ENCODE results near the gene NBAS. TPM values are rescaled to one million over a fixed set of nuclear protein-coding genes. Genes with fewer than 3 reads are reported as not detected.
"Not testable (repeated sequence)": the region's sequence is repeated elsewhere in the genome, so short reads cannot be mapped to it uniquely, and the experiment has no call there.

Gene NBAS
- total RNA-seq, 1 experiment from 2014 or later = 28.9 TPM

- CTCF ChIA-PET = no interaction called here
- Histone ChIP-seq H3K9me2 (ENCODE audit: insufficient read depth) (no peaks in the 10 kb centered on the region), H4K20me1 (ENCODE audit: insufficient read depth) (no peaks in the 10 kb centered on the region), H3K4me1 (replicated peaks; ENCODE audit: insufficient read depth) (no peaks in the 10 kb centered on the region; the same call in 1 of the 2 replicates), H3K79me2 (ENCODE audit: low read depth) (no peaks in the 10 kb centered on the region), H3K4me2 (no peak overlapping the region), H3K27ac (no peak overlapping the region), H3K9me3 (ENCODE audit: insufficient read depth, low read depth) (no peaks in the 10 kb centered on the region), H2AFZ (no peak overlapping the region), H3K27me3 (ENCODE audit: insufficient read depth, low read depth) (no peaks in the 10 kb centered on the region), H3F3A (ENCODE audit: insufficient read depth, low read depth) (no peaks in the 10 kb centered on the region), H3K4me3 (no peak overlapping the region), H3K36me3 (ENCODE audit: low read depth) (peaks cover 10% of the 10 kb centered on the region; the same call in 1 of the 2 replicates)
- DNase-seq = no peak
- intact Hi-C loops (cut with micrococcal nuclease; ENCODE audit: unreplicated experiment) = no loop called here
- TF ChIP-seq EZH2 (IDR thresholded peaks at IDR 0.05; ENCODE audit: low read depth) (no peak), CTCF (conservative IDR thresholded peaks at IDR 0.05) (no peak)
- BruUV-seq (replicated peaks) = no TSS peak
- POLR2A ChIA-PET (ENCODE audit: unreplicated experiment) = no interaction called here
Observed at GRCh38 chr2:15504882-15505663, 56.1 kb downstream of the NBAS start.

DNA sequence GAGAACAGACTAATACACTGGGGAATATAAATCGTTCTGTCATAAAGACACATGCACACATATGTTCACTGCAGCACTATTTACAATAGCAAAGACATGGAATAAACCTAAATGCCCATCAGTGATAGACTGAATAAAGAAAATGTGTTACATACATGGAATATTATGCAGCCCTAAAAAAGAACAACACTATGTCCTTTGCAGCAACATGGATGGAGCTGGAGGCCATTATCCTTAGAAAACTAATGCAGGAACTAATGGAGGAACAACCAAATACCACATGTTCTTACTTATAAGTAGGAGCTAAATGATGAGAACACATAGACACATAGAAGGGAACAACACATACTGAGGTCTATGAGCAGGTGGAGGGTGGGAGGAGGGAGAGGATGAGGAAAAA, 61.9 kb downstream of the NBAS start:
- BruUV-seq (replicated peaks); H4K20me1 ChIP-seq (ENCODE audit: insufficient read depth); H3K36me3 ChIP-seq (ENCODE audit: low read depth); POLR2A ChIA-PET (ENCODE audit: unreplicated experiment); H3K4me3 ChIP-seq; H3F3A ChIP-seq (ENCODE audit: insufficient read depth, low read depth); H3K27ac ChIP-seq; H3K79me2 ChIP-seq (ENCODE audit: low read depth); H3K27me3 ChIP-seq (ENCODE audit: insufficient read depth, low read depth); H3K9me2 ChIP-seq (ENCODE audit: insufficient read depth); DNase-seq; intact Hi-C loops (cut with micrococcal nuclease; ENCODE audit: unreplicated experiment); H3K4me2 ChIP-seq; CTCF ChIA-PET; H3K9me3 ChIP-seq (ENCODE audit: insufficient read depth, low read depth); H2AFZ ChIP-seq; H3K4me1 ChIP-seq (replicated peaks; ENCODE audit: insufficient read depth): not testable (repeated sequence)

- Histone ChIP-seq H3K9me3 (ENCODE audit: insufficient read depth, low read depth) (no peaks in the 10 kb centered on the region), H3K36me3 (ENCODE audit: low read depth) (0 out of 2 replicates have a peak, but pooled peaks cover 4% of the 10 kb centered on the region), H3F3A (ENCODE audit: insufficient read depth, low read depth) (no peaks in the 10 kb centered on the region), H3K4me3 (no peak overlapping the region), H3K4me2 (no peak overlapping the region), H3K27ac (no peak overlapping the region), H4K20me1 (ENCODE audit: insufficient read depth) (no peaks in the 10 kb centered on the region), H3K79me2 (ENCODE audit: low read depth) (no peaks in the 10 kb centered on the region), H2AFZ (no peak overlapping the region), H3K27me3 (ENCODE audit: insufficient read depth, low read depth) (no peaks in the 10 kb centered on the region), H3K4me1 (replicated peaks; ENCODE audit: insufficient read depth) (no peaks in the 10 kb centered on the region), H3K9me2 (ENCODE audit: insufficient read depth) (no peaks in the 10 kb centered on the region)
- BruUV-seq (replicated peaks) = no TSS peak
- no peak for TF ChIP-seq EZH2 (IDR thresholded peaks at IDR 0.05; ENCODE audit: low read depth)
- no peak for TF ChIP-seq CTCF (conservative IDR thresholded peaks at IDR 0.05)
- intact Hi-C loops (cut with micrococcal nuclease; ENCODE audit: unreplicated experiment) = no loop called here
- DNase-seq = no peak
- POLR2A ChIA-PET (ENCODE audit: unreplicated experiment) = no interaction called here
- CTCF ChIA-PET = no interaction called here
Observed at GRCh38 chr2:15498554-15498953, 62.6 kb downstream of the NBAS start.

- BruUV-seq (replicated peaks) = no TSS peak
- TF ChIP-seq CTCF (conservative IDR thresholded peaks at IDR 0.05) = no peak
- no peak for TF ChIP-seq EZH2 (IDR thresholded peaks at IDR 0.05; ENCODE audit: low read depth)
- ChIA-PET CTCF (no interaction called here), POLR2A (ENCODE audit: unreplicated experiment) (no interaction called here)
- no peaks in the 10 kb centered on the region for H3K9me3 ChIP-seq (ENCODE audit: insufficient read depth, low read depth)
- no peaks in the 10 kb centered on the region for H3F3A ChIP-seq (ENCODE audit: insufficient read depth, low read depth)
- DNase-seq = no peak
- intact Hi-C loops (cut with micrococcal nuclease; ENCODE audit: unreplicated experiment) = no loop called here
- H3K4me1 ChIP-seq (replicated peaks; ENCODE audit: insufficient read depth) = no peaks in the 10 kb centered on the region
- no peaks in the 10 kb centered on the region; the same call in 1 of the 2 replicates for H3K36me3 ChIP-seq (ENCODE audit: low read depth)
- H3K27me3 ChIP-seq (ENCODE audit: insufficient read depth, low read depth) = no peaks in the 10 kb centered on the region
- no peaks in the 10 kb centered on the region for H4K20me1 ChIP-seq (ENCODE audit: insufficient read depth)
- H3K27ac ChIP-seq = no peak overlapping the region
- H3K9me2 ChIP-seq (ENCODE audit: insufficient read depth) = no peaks in the 10 kb centered on the region
- H3K79me2 ChIP-seq (ENCODE audit: low read depth) = no peaks in the 10 kb centered on the region
- no peak overlapping the region for H3K4me2 ChIP-seq
- H3K4me3 ChIP-seq = no peak overlapping the region
- H2AFZ ChIP-seq = no peak overlapping the region
Observed at GRCh38 chr2:15494877-15495276, 66.3 kb downstream of the NBAS start.
